ENCODE data around the gene GLG1.
"Not testable (repeated sequence)": the region's sequence is repeated elsewhere in the genome, so short reads cannot be mapped to it uniquely, and the experiment has no call there.

The GLG1 gene

DNA sequence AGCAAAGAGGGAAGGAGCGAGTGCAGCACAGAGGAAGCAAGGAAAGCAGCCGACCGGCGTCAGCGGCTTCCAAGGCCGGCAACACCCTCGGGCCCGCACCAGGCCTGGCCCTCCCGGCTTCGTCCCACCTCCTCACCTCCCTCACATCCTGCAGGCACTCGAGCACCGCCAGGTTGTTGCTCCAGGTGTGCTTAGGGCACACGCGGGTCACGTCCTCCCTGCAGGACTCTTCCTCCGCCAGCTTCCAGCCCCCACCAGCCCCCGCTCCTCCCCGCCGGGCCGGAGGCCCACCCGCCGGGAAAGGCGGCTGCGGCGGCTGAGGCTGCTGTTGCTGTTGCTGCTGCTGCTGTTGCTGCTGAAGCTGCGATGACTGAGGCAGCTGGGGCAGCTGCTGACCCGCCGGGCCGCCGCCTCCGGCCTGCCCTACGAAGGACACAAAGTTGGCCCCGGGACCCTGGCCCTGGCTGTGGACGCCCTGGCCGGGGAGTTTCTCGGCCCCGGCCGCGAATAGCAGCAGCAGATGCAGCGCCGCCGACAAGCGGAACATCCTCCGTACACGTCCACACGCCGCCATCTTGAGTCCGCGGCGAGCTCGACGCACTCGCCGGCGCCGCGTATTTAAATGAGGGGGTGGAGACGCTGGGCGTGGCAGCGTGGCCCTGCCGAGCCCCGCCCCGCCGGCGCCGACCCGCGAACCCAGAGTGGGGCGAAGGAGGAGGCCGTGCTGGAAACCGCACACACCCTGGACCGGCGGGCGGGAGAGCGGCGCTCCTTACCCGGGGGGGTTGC, at the start of gene GLG1:
Gene GLG1 (minus strand): TSS at position 594 of the 789 bp plus-strand sequence. CDS start 20 bp downstream, at position 574.
- TF ChIP-seq ISL1 (CRISPR knock-in tag; IDR thresholded peaks at IDR 0.05) = no peak
- TF ChIP-seq ZNF70 (CRISPR knock-in tag; IDR thresholded peaks at IDR 0.05) = peak; percentile 15; the same call in 1 of the 2 replicates
- TF ChIP-seq TCF4 (CRISPR knock-in tag; IDR thresholded peaks at IDR 0.05; ENCODE audit: borderline replicate concordance) = no peak
- peak; percentile 95 for ATAC-seq

DNA sequence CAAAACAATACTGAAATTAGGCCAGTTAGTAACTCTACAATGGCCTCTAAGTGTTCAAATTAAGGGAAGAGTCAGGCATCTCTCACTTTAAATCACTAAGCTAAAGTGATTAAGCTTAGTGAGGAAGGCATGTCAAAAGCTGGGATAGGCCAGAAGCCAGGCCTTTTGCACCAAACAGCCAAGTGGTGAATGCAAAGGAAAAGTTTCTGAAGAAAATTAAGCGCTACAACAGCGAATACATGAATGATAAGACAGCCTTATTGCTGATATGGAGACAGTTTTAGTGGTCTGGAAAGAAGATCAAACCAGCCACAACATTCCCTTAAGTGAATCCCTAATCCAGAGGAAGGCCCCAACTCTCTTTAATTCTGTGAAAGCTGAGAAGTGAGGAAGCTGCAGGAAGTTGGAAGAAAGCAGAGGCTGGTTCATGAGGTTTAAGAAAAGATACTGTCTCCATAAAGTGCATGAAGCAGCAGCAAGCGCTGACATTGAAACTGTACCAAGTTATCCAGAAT, 47.7 kb upstream of the GLG1 start:
- TF ChIP-seq ARNTL (CRISPR knock-in tag; IDR thresholded peaks at IDR 0.05; ENCODE audit: borderline replicate concordance, low read depth) = no peak
- no peak for TF ChIP-seq ESRRG (CRISPR knock-in tag; IDR thresholded peaks at IDR 0.05)
- no peak for TF ChIP-seq ZFP30 (CRISPR knock-in tag; IDR thresholded peaks at IDR 0.05)
- TF ChIP-seq ZNF565 (CRISPR knock-in tag; conservative IDR thresholded peaks at IDR 0.05; ENCODE audit: low read depth) = no peak
- TF ChIP-seq, protein P1, sequence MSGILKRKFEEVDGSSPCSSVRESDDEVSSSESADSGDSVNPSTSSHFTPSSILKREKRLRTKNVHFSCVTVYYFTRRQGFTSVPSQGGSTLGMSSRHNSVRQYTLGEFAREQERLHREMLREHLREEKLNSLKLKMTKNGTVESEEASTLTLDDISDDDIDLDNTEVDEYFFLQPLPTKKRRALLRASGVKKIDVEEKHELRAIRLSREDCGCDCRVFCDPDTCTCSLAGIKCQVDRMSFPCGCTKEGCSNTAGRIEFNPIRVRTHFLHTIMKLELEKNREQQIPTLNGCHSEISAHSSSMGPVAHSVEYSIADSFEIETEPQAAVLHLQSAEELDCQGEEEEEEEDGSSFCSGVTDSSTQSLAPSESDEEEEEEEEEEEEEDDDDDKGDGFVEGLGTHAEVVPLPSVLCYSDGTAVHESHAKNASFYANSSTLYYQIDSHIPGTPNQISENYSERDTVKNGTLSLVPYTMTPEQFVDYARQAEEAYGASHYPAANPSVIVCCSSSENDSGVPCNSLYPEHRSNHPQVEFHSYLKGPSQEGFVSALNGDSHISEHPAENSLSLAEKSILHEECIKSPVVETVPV (CRISPR knock-in tag; IDR thresholded peaks at IDR 0.05) = no peak
- no peak for TF ChIP-seq ZC3H10 (CRISPR knock-in tag; IDR thresholded peaks at IDR 0.05)
- TF ChIP-seq, protein P2, sequence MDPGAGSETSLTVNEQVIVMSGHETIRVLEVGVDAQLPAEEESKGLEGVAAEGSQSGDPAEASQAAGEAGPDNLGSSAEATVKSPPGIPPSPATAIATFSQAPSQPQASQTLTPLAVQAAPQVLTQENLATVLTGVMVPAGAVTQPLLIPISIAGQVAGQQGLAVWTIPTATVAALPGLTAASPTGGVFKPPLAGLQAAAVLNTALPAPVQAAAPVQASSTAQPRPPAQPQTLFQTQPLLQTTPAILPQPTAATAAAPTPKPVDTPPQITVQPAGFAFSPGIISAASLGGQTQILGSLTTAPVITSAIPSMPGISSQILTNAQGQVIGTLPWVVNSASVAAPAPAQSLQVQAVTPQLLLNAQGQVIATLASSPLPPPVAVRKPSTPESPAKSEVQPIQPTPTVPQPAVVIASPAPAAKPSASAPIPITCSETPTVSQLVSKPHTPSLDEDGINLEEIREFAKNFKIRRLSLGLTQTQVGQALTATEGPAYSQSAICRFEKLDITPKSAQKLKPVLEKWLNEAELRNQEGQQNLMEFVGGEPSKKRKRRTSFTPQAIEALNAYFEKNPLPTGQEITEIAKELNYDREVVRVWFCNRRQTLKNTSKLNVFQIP (CRISPR knock-in tag; IDR thresholded peaks at IDR 0.05; ENCODE audit: borderline replicate concordance, low read depth) = no peak
- TF ChIP-seq ZFP3 (CRISPR knock-in tag; IDR thresholded peaks at IDR 0.05) = no peak
- no peak for TF ChIP-seq CSDC2 (CRISPR knock-in tag; IDR thresholded peaks at IDR 0.05)
- TF ChIP-seq, protein P3, sequence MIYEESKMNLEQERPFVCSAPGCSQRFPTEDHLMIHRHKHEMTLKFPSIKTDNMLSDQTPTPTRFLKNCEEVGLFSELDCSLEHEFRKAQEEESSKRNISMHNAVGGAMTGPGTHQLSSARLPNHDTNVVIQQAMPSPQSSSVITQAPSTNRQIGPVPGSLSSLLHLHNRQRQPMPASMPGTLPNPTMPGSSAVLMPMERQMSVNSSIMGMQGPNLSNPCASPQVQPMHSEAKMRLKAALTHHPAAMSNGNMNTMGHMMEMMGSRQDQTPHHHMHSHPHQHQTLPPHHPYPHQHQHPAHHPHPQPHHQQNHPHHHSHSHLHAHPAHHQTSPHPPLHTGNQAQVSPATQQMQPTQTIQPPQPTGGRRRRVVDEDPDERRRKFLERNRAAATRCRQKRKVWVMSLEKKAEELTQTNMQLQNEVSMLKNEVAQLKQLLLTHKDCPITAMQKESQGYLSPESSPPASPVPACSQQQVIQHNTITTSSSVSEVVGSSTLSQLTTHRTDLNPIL (CRISPR knock-in tag; IDR thresholded peaks at IDR 0.05; ENCODE audit: low read depth) = no peak
- TF ChIP-seq PPARA (CRISPR knock-in tag; IDR thresholded peaks at IDR 0.05; ENCODE audit: borderline replicate concordance) = no peak
- TF ChIP-seq ZNF8 (CRISPR knock-in tag; IDR thresholded peaks at IDR 0.05) = no peak
- no peak for TF ChIP-seq RARB (CRISPR knock-in tag; IDR thresholded peaks at IDR 0.05)
- TF ChIP-seq, protein P4, sequence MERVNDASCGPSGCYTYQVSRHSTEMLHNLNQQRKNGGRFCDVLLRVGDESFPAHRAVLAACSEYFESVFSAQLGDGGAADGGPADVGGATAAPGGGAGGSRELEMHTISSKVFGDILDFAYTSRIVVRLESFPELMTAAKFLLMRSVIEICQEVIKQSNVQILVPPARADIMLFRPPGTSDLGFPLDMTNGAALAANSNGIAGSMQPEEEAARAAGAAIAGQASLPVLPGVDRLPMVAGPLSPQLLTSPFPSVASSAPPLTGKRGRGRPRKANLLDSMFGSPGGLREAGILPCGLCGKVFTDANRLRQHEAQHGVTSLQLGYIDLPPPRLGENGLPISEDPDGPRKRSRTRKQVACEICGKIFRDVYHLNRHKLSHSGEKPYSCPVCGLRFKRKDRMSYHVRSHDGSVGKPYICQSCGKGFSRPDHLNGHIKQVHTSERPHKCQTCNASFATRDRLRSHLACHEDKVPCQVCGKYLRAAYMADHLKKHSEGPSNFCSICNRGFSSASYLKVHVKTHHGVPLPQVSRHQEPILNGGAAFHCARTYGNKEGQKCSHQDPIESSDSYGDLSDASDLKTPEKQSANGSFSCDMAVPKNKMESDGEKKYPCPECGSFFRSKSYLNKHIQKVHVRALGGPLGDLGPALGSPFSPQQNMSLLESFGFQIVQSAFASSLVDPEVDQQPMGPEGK (CRISPR knock-in tag; IDR thresholded peaks at IDR 0.05; ENCODE audit: borderline replicate concordance) = no peak
- TF ChIP-seq ISL1 (CRISPR knock-in tag; IDR thresholded peaks at IDR 0.05) = no peak
- ATAC-seq = no peak

DNA sequence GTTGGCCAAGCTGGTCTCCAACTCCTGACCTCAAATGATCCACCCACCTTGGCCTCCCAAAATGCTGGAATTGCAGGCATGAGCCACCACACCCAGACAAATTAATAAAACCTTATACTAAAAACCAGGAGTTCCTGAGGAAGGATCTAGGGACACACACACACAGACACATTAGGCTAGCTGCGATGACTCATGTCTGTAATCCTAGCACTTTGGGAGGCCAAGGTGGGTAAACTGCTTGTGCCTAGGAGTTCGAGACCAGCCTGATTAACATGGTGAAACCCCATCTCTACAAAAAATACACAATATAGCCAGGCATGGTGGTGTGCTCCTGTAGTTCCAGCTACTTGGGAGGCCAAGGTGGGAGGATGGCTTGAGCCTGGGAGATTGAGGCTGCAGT, 46.0 kb upstream of the GLG1 start:
- not testable (repeated sequence) for ATAC-seq

DNA sequence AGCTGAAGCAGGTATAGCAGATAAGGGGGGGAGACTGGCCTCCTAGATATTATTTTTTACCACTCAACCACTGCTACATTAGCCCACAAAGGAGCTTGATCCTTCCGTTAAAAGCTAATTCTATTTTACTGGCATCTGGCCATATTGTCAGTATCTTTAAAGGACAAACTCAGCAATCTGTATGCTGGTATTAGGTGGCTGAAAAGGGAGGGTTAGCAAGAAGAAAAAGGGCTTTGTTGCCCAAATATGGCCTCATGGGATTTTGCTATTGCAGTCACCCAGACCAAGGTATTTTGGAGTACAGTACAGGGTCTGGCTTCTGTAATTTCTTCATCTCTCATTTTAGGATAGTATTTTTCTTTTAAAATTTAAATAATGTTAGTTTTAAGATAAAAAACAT, 45.3 kb upstream of the GLG1 start:
- ATAC-seq = no peak; the same call in 2 of the 3 replicates
- TF ChIP-seq, protein P4 (CRISPR knock-in tag; IDR thresholded peaks at IDR 0.05; ENCODE audit: borderline replicate concordance) = no peak
- TF ChIP-seq ZC3H10 (CRISPR knock-in tag; IDR thresholded peaks at IDR 0.05) (no peak), CSDC2 (CRISPR knock-in tag; IDR thresholded peaks at IDR 0.05) (no peak), PPARA (CRISPR knock-in tag; IDR thresholded peaks at IDR 0.05; ENCODE audit: borderline replicate concordance) (no peak), ZNF70 (CRISPR knock-in tag; IDR thresholded peaks at IDR 0.05) (no peak), ARNTL (CRISPR knock-in tag; IDR thresholded peaks at IDR 0.05; ENCODE audit: borderline replicate concordance, low read depth) (no peak), TCF4 (CRISPR knock-in tag; IDR thresholded peaks at IDR 0.05; ENCODE audit: borderline replicate concordance) (no peak), TOX (CRISPR knock-in tag; IDR thresholded peaks at IDR 0.05; ENCODE audit: borderline replicate concordance) (no peak)
- TF ChIP-seq, protein P3 (CRISPR knock-in tag; IDR thresholded peaks at IDR 0.05; ENCODE audit: low read depth) = no peak
- TF ChIP-seq, protein P5, sequence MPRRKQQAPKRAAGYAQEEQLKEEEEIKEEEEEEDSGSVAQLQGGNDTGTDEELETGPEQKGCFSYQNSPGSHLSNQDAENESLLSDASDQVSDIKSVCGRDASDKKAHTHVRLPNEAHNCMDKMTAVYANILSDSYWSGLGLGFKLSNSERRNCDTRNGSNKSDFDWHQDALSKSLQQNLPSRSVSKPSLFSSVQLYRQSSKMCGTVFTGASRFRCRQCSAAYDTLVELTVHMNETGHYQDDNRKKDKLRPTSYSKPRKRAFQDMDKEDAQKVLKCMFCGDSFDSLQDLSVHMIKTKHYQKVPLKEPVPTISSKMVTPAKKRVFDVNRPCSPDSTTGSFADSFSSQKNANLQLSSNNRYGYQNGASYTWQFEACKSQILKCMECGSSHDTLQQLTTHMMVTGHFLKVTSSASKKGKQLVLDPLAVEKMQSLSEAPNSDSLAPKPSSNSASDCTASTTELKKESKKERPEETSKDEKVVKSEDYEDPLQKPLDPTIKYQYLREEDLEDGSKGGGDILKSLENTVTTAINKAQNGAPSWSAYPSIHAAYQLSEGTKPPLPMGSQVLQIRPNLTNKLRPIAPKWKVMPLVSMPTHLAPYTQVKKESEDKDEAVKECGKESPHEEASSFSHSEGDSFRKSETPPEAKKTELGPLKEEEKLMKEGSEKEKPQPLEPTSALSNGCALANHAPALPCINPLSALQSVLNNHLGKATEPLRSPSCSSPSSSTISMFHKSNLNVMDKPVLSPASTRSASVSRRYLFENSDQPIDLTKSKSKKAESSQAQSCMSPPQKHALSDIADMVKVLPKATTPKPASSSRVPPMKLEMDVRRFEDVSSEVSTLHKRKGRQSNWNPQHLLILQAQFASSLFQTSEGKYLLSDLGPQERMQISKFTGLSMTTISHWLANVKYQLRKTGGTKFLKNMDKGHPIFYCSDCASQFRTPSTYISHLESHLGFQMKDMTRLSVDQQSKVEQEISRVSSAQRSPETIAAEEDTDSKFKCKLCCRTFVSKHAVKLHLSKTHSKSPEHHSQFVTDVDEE (CRISPR knock-in tag; IDR thresholded peaks at IDR 0.05) = no peak

Data from SK-N-SH treated with all-trans-retinoic acid at 6 μM for 48 hours (cell line).